Retinal pigment epithelial cell (primary cell): ENCODE results near the gene MGAT5.

Experiments
- DNase-seq: peaks from one replicate; pipeline ENCODE4 v3.0.0-alpha.2; 2010; ENCODE audit warnings: low read depth
- H3K4me3 ChIP-seq: 2 replicates; pipeline ENCODE4 v1.5.1; 2011; ENCODE audit warnings: mild to moderate bottlenecking, low read length, control low read depth, moderate library complexity
- CTCF ChIP-seq: conservative IDR thresholded peaks from 2 replicates; pipeline ENCODE4 v1.5.1; 2011; ENCODE audit warnings: low read depth, low read length, control low read depth, inconsistent platforms

MGAT5 gene

GRCh38 chr2:134269230-134269629 lies 15.4 kb downstream of the MGAT5 start:
- DNase-seq: no peak
- TF ChIP-seq CTCF: no peak
- H3K4me3 ChIP-seq: no peak overlapping the region

DNA sequence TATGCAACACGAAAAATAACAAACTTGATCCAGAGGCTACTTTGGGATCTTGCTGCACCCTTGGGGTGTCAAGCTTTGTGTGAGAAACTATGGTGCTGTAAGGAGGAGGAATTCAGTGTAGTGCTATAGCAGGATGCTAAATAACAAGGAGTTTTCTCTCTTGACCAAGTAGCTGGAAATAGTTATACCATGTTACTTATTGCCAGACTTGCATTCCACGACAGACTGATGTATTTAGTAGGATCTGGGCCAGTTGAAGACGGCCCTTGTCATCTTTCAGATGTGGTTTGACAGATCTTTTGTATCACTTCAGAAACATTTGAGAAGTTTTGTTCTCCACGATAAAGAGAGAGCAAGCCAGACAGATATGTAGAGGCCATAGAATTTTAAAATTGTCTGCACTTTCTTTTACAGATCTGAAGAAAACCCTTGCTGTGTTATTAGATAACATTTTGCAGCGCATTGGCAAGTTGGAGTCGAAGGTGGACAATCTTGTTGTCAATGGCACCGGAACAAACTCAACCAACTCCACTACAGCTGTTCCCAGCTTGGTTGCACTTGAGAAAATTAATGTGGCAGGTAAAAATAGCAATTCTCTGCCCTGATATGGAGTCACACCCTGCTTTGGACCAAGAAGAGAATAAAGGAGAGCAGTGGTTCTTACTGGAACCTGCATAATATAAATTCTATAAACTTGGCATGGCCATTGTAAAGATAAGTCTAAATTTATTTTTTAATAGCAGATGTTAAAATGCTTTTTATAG lies 16.3 kb downstream of the MGAT5 start:
- no peak overlapping the region for H3K4me3 ChIP-seq
- DNase-seq: no peak
- no peak for TF ChIP-seq CTCF

GRCh38 chr2:134271758-134272157 lies 17.9 kb downstream of the MGAT5 start:
- no peak for TF ChIP-seq CTCF
- no peak for DNase-seq
- no peak overlapping the region for H3K4me3 ChIP-seq

DNA sequence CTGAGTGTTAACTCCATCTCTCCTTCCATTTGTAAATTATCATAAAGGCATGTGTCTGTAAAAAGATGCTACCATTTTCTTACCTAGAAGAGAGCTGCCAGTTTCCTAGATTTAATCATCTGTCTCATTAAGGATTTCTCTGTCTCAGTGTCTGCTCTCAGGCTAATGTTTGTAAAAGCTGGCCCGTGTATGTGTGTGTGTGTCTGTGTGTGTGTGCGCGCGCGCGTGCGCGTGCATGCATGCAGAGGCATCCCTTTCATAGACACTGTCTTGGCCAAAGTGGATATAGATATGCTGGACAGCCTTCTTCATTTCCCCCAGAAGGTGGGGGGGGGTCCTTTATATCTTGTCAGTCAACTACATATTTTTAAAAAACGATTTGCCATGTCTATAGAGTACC lies 18.9 kb downstream of the MGAT5 start:
- DNase-seq: no peak
- TF ChIP-seq CTCF: no peak
- no peak overlapping the region for H3K4me3 ChIP-seq

- H3K4me3 ChIP-seq: no peak overlapping the region
- TF ChIP-seq CTCF: no peak
- no peak for DNase-seq
These were observed 19.5 kb downstream of the MGAT5 start for GRCh38 chr2:134273256-134273983.

DNA sequence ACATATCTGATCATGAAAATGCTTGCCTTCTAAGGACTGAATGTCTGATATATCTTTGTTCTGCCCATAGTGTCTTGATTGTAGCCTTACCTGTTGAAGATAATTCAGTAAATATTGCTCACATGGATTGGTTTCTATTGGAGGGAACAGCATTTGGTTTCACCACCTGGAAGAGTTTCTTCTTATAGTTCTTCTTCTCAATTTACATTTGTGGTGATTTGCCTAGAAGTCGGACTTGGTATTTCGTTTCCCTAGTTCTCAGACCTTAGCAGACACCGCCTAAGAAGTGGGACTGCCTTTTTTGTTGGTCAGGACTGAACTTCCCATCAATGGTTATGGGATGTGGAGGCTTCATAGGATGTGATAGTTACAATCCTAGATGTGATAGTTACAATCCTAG lies 20.2 kb downstream of the MGAT5 start:
- DNase-seq: no peak
- no peak overlapping the region for H3K4me3 ChIP-seq

More for the DNA sequence above, 20.2 kb downstream of the MGAT5 start:
- TF ChIP-seq CTCF: no peak
